Left ventricle myocardium inferior (tissue), 1 donor: ENCODE data around the gene CRIM1. TPM values are rescaled to one million over a fixed set of nuclear protein-coding genes. Genes with fewer than 3 reads are reported as not detected.

Source experiments
- DNase-seq: peaks from one replicate; pipeline ENCODE4 v3.0.0-alpha.2; 2020
- H3K27ac ChIP-seq: fragments of 200-600 bp; replicated peaks from 2 replicates; pipeline ENCODE4 v1.8.0; 2021
- H3K27me3 ChIP-seq: fragments of 200-600 bp; 2 replicates; pipeline ENCODE4 v1.8.0; 2021; ENCODE audit warnings: low read depth
- H3K36me3 ChIP-seq: fragments of 200-600 bp; 2 replicates; pipeline ENCODE4 v1.8.0; 2021
- H3K4me1 ChIP-seq: fragments of 200-600 bp; 2 replicates; pipeline ENCODE4 v1.8.0; 2021
- H3K4me3 ChIP-seq: fragments of 200-600 bp; 2 replicates; pipeline ENCODE4 v1.8.0; 2021; ENCODE audit warnings: mild to moderate bottlenecking, moderate library complexity
- H3K9me3 ChIP-seq: fragments of 200-600 bp; replicated peaks from 2 replicates; pipeline ENCODE4 v1.8.0; 2021
- intact Hi-C: fragments of 100-400 bp; cut with micrococcal nuclease; formaldehyde crosslinking; loops from one replicate; pipeline ENCODE4 v1.11.0; 2022
- total RNA-seq: library from RNA; stranded (reverse); fragmentation: NEBNext Ultra II Directional; extraction: Animal tissue kit (Norgen Biotek cat#: 25700); gene quantifications from one replicate; pipeline ENCODE4 v1.2.1, GENCODE V29; 2021
- TF ChIP-seq, protein P1 (sequence below): fragments of 200-600 bp; IDR thresholded peaks from 2 replicates; pipeline ENCODE4 v1.8.0; 2021; ENCODE audit warnings: antibody characterized with exemption, mild to moderate bottlenecking, borderline replicate concordance
- donor health status: DM: no; HTN: yes; CAD: no; lungs with severe emphysema.

Gene CRIM1
- total RNA-seq, 1 donor from 2014 or later: 45.6 TPM

DNA sequence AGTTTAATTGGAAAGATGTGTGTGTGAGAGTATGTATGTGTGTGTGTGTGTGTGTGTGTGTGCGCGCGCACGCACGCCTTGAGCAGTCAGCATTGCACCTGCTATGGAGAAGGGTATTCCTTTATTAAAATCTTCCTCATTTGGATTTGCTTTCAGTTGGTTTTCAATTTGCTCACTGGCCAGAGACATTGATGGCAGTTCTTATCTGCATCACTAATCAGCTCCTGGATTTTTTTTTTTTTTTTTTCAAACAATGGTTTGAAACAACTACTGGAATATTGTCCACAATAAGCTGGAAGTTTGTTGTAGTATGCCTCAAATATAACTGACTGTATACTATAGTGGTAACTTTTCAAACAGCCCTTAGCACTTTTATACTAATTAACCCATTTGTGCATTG, 194.4 kb downstream of the CRIM1 start:
- DNase-seq: no peak
- no peaks in the 10 kb centered on the region for H3K27me3 ChIP-seq
- intact Hi-C loops: no loop called here
- H3K27ac ChIP-seq: peak overlapping the region; percentile 32
- no peak overlapping the region for H3K4me3 ChIP-seq
- H3K36me3 ChIP-seq: peaks cover 76% of the 10 kb centered on the region
- no peaks in the 10 kb centered on the region for H3K9me3 ChIP-seq
- H3K4me1 ChIP-seq: peaks cover 6% of the 10 kb centered on the region
- TF ChIP-seq, protein P1, sequence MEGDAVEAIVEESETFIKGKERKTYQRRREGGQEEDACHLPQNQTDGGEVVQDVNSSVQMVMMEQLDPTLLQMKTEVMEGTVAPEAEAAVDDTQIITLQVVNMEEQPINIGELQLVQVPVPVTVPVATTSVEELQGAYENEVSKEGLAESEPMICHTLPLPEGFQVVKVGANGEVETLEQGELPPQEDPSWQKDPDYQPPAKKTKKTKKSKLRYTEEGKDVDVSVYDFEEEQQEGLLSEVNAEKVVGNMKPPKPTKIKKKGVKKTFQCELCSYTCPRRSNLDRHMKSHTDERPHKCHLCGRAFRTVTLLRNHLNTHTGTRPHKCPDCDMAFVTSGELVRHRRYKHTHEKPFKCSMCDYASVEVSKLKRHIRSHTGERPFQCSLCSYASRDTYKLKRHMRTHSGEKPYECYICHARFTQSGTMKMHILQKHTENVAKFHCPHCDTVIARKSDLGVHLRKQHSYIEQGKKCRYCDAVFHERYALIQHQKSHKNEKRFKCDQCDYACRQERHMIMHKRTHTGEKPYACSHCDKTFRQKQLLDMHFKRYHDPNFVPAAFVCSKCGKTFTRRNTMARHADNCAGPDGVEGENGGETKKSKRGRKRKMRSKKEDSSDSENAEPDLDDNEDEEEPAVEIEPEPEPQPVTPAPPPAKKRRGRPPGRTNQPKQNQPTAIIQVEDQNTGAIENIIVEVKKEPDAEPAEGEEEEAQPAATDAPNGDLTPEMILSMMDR: no peak

DNA sequence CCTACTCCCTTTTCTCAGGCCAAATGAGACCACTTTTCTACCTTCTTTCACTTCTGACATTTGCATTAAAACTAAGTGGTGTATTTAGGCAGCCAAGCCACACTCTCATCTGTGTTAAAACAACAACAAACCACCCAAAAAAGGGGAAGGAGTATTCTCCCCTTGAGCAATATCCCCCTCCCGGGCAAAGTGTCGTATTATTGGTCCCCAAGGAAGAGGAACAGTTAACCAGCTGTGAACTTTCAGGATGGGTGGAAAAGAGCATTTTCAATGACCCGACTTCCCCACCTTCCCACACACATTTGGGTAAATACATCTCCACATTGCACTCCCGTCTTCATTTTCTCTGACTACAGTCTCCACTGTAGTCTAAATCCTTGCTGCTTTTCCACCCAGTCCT, 198.1 kb downstream of the CRIM1 start:
- Histone ChIP-seq H3K27me3 (no peaks in the 10 kb centered on the region), H3K36me3 (peaks cover 58% of the 10 kb centered on the region), H3K9me3 (no peaks in the 10 kb centered on the region), H3K4me3 (no peak overlapping the region), H3K27ac (no peak overlapping the region), H3K4me1 (peaks cover 6% of the 10 kb centered on the region)
- TF ChIP-seq, protein P1: no peak
- intact Hi-C loops: no loop called here
- no peak for DNase-seq

DNA sequence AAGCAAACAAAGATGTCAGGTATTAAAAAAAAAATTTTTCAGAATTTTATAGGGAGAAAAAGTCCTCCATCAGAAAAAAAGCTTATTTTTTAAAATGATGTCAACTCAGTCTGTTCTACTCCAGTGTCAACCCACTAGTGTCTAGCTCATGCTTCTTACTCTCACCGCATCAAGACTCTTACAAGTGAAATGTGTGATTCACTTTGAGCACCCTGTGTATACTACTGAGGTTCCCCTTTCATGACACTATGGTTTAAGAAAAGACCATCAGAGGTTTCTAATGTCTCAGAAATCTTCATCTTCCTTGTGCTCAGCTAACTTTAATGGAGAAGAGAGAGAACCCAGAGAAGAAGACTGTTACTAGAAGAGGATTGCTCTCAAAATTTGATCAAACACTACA, 199.0 kb downstream of the CRIM1 start:
- Histone ChIP-seq H3K27ac (no peak overlapping the region), H3K9me3 (no peaks in the 10 kb centered on the region), H3K27me3 (no peaks in the 10 kb centered on the region), H3K4me1 (peaks cover 5% of the 10 kb centered on the region), H3K36me3 (peaks cover 61% of the 10 kb centered on the region), H3K4me3 (no peak overlapping the region)
- no peak for DNase-seq
- TF ChIP-seq, protein P1: no peak
- intact Hi-C loops: no loop called here

DNA sequence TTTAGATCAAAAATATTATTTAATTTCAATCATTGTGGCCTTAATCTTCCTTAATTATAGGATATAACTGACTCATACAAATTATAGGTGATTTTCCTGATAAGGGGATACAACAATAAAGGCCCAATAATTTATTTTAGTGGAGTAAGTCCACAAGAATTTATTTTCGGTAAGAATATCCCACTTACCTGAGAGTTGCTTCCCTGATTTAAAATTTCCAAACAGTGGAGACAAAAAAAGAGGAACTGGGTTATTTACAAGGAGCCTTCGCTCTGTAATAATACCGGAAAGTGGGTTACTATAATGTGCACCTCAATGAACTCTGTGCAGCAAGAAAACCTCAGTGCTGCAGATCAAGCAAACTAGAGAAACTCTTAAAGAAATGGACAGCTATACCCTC, 200.2 kb downstream of the CRIM1 start:
- no peak overlapping the region for H3K27ac ChIP-seq

DNA sequence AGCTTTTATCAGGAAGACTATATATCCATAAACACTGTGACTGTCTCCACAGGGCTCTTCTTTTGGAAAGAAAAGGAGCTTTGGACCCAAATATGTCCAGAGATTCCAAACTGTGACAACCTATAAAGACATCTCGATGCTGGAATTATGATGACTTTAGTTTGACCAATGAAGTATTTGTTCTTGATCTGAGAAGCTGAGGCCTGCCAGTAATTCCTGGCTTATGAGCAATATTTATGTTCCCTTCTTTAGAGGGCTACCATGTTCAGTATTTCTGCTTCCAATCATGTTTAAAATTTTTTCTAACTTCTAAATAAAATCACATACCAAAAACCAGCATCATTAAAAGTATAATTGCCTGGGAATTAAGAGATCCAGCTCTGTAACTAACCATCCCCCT, 201.3 kb downstream of the CRIM1 start:
- Histone ChIP-seq H3K9me3 (no peaks in the 10 kb centered on the region), H3K4me1 (peaks cover 9% of the 10 kb centered on the region), H3K4me3 (no peak overlapping the region), H3K27me3 (no peaks in the 10 kb centered on the region), H3K36me3 (peaks cover 48% of the 10 kb centered on the region), H3K27ac (no peak overlapping the region)
- TF ChIP-seq, protein P1: no peak
- DNase-seq: no peak
- intact Hi-C loops: no loop called here

More for the DNA sequence above, 200.2 kb downstream of the CRIM1 start:
- Histone ChIP-seq H3K36me3 (peaks cover 57% of the 10 kb centered on the region), H3K4me1 (peaks cover 3% of the 10 kb centered on the region), H3K9me3 (no peaks in the 10 kb centered on the region), H3K4me3 (no peak overlapping the region), H3K27me3 (no peaks in the 10 kb centered on the region)
- TF ChIP-seq, protein P1: no peak
- intact Hi-C loops: no loop called here
- DNase-seq: no peak
